ENCODE data around the gene C3. TPM values are rescaled to one million over a fixed set of nuclear protein-coding genes. Genes with fewer than 3 reads are reported as not detected.

C3 gene
- total and polyA plus RNA-seq, 2 of the 13 experiments (the other 11 are each of a cell fraction or from before 2014, with no cell fraction given), result 1,455 to 6,272 TPM

- no peak for TF ChIP-seq TCF12 (IDR thresholded peaks at IDR 0.05)
- TF ChIP-seq TCF12 (CRISPR knock-in tag; IDR thresholded peaks at IDR 0.05), result no peak
- TF ChIP-seq ZNF331 (CRISPR knock-in tag; IDR thresholded peaks at IDR 0.05), result peak; percentile 64; the same call in 1 of the 2 replicates
- no peak for TF ChIP-seq ZNF768 (CRISPR knock-in tag; IDR thresholded peaks at IDR 0.05)
- no peak for TF ChIP-seq ZNF850 (CRISPR knock-in tag; conservative IDR thresholded peaks at IDR 0.05)
- TF ChIP-seq MBD4 (IDR thresholded peaks at IDR 0.05; ENCODE audit: borderline replicate concordance, low read length), result no peak
- TF ChIP-seq PITX1 (CRISPR knock-in tag; IDR thresholded peaks at IDR 0.05), result peak; percentile 30; the same call in 1 of the 2 replicates
- TF ChIP-seq ZBTB42 (CRISPR knock-in tag; IDR thresholded peaks at IDR 0.05), result no peak
- peak; percentile 83 for TF ChIP-seq PRDM10 (CRISPR knock-in tag; IDR thresholded peaks at IDR 0.05; ENCODE audit: low read depth)
- TF ChIP-seq, protein P1, sequence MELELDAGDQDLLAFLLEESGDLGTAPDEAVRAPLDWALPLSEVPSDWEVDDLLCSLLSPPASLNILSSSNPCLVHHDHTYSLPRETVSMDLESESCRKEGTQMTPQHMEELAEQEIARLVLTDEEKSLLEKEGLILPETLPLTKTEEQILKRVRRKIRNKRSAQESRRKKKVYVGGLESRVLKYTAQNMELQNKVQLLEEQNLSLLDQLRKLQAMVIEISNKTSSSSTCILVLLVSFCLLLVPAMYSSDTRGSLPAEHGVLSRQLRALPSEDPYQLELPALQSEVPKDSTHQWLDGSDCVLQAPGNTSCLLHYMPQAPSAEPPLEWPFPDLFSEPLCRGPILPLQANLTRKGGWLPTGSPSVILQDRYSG (CRISPR knock-in tag; IDR thresholded peaks at IDR 0.05), result 0 out of 2 replicates have a peak, but pooled peaks have one; percentile 27
- no peak for TF ChIP-seq NR0B2 (CRISPR knock-in tag; IDR thresholded peaks at IDR 0.05)
- peak; percentile 61; the same call in 1 of the 2 replicates for TF ChIP-seq POLR2AphosphoS5 (IDR thresholded peaks at IDR 0.05; ENCODE audit: low read depth, low read length)
- TF ChIP-seq CBX2 (IDR thresholded peaks at IDR 0.05; ENCODE audit: low read depth, low read length), result no peak
- no peak for TF ChIP-seq CBX2 (CRISPR knock-in tag; IDR thresholded peaks at IDR 0.05; ENCODE audit: low read depth)
- no peak for TF ChIP-seq KAT7 (CRISPR knock-in tag; IDR thresholded peaks at IDR 0.05; ENCODE audit: borderline replicate concordance)
- TF ChIP-seq ZNF431 (CRISPR knock-in tag; IDR thresholded peaks at IDR 0.05; ENCODE audit: borderline replicate concordance, low read depth), result no peak
- TF ChIP-seq, protein P2, sequence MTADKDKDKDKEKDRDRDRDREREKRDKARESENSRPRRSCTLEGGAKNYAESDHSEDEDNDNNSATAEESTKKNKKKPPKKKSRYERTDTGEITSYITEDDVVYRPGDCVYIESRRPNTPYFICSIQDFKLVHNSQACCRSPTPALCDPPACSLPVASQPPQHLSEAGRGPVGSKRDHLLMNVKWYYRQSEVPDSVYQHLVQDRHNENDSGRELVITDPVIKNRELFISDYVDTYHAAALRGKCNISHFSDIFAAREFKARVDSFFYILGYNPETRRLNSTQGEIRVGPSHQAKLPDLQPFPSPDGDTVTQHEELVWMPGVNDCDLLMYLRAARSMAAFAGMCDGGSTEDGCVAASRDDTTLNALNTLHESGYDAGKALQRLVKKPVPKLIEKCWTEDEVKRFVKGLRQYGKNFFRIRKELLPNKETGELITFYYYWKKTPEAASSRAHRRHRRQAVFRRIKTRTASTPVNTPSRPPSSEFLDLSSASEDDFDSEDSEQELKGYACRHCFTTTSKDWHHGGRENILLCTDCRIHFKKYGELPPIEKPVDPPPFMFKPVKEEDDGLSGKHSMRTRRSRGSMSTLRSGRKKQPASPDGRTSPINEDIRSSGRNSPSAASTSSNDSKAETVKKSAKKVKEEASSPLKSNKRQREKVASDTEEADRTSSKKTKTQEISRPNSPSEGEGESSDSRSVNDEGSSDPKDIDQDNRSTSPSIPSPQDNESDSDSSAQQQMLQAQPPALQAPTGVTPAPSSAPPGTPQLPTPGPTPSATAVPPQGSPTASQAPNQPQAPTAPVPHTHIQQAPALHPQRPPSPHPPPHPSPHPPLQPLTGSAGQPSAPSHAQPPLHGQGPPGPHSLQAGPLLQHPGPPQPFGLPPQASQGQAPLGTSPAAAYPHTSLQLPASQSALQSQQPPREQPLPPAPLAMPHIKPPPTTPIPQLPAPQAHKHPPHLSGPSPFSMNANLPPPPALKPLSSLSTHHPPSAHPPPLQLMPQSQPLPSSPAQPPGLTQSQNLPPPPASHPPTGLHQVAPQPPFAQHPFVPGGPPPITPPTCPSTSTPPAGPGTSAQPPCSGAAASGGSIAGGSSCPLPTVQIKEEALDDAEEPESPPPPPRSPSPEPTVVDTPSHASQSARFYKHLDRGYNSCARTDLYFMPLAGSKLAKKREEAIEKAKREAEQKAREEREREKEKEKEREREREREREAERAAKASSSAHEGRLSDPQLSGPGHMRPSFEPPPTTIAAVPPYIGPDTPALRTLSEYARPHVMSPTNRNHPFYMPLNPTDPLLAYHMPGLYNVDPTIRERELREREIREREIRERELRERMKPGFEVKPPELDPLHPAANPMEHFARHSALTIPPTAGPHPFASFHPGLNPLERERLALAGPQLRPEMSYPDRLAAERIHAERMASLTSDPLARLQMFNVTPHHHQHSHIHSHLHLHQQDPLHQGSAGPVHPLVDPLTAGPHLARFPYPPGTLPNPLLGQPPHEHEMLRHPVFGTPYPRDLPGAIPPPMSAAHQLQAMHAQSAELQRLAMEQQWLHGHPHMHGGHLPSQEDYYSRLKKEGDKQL (CRISPR knock-in tag; IDR thresholded peaks at IDR 0.05; ENCODE audit: low read depth), result 0 out of 2 replicates have a peak, but pooled peaks have one; percentile 50
- TF ChIP-seq ZNF780A (CRISPR knock-in tag; IDR thresholded peaks at IDR 0.05), result no peak
- TF ChIP-seq NKX3-1 (CRISPR knock-in tag; IDR thresholded peaks at IDR 0.05), result no peak
- no peak for TF ChIP-seq ZBTB21 (CRISPR knock-in tag; IDR thresholded peaks at IDR 0.05)
Measured at GRCh38 chr19:6730153-6730804, 9.8 kb upstream of the C3 start (continued).
